HepG2 (cell line): ENCODE data around the gene SDR39U1.

Experiments used
- ATF2 ChIP-seq: sonication (generic); formaldehyde crosslinking; IDR thresholded peaks from 2 replicates; pipeline ENCODE4 v1.4.0; 2020; ENCODE audit warnings: missing genetic modification reagents
- CTCF ChIP-seq: sonication (generic); formaldehyde crosslinking; IDR thresholded peaks from 2 replicates; pipeline ENCODE4 v1.5.0; 2020; ENCODE audit warnings: mild to moderate bottlenecking, missing genetic modification reagents, moderate library complexity
- ELF4 ChIP-seq: sonication (generic); formaldehyde crosslinking; IDR thresholded peaks from 2 replicates; pipeline ENCODE4 v1.5.0; 2020; ENCODE audit warnings: missing genetic modification reagents, mild to moderate bottlenecking, moderate library complexity, borderline replicate concordance
- EZH2 ChIP-seq: conservative IDR thresholded peaks from 2 replicates; pipeline ENCODE4 v1.6.1; 2012; ENCODE audit warnings: mild to moderate bottlenecking, low read depth, low read length, moderate library complexity
- FOXA1 ChIP-seq, 2 experiments: fragments of 450-650 bp in 1 of 2; sonication (generic) in 1 of 2; formaldehyde crosslinking in 1 of 2; IDR thresholded peaks; 2 replicates each; pipeline versions ENCODE4 v1.4.0 to v1.6.1; 2016 to 2020; ENCODE audit warnings: missing genetic modification reagents in 1 of 2
- IRF9 ChIP-seq: sonication (generic); formaldehyde crosslinking; IDR thresholded peaks from 2 replicates; pipeline ENCODE4 v1.8.0; 2022; ENCODE audit warnings: missing genetic modification reagents, mild to moderate bottlenecking, borderline replicate concordance
- MYC ChIP-seq: sonication (generic); formaldehyde crosslinking; IDR thresholded peaks from 2 replicates; pipeline ENCODE4 v1.9.0; 2021; ENCODE audit warnings: missing genetic modification reagents, borderline replicate concordance
- PAX8 ChIP-seq: sonication (generic); formaldehyde crosslinking; IDR thresholded peaks from 2 replicates; pipeline ENCODE4 v1.8.0; 2022; ENCODE audit warnings: mild to moderate bottlenecking, missing genetic modification reagents, borderline replicate concordance
- POLR2A ChIP-seq, 2 experiments: IDR thresholded peaks; 2 replicates each; pipeline ENCODE4 v1.6.1; 2011; ENCODE audit warnings: low read depth in 2 of 2, low read length in 2 of 2, mild to moderate bottlenecking in 1 of 2, moderate library complexity in 1 of 2; ENCODE audit not compliant: insufficient read depth in 1 of 2
- XBP1 ChIP-seq: sonication (generic); formaldehyde crosslinking; IDR thresholded peaks from 2 replicates; pipeline ENCODE4 v1.5.0; 2020; ENCODE audit warnings: missing genetic modification reagents
- ZBTB14 ChIP-seq: sonication (generic); formaldehyde crosslinking; IDR thresholded peaks from 2 replicates; pipeline ENCODE4 v1.4.0; 2020; ENCODE audit warnings: missing genetic modification reagents
- ZNF318 ChIP-seq: sonication (generic); formaldehyde crosslinking; IDR thresholded peaks from 2 replicates; pipeline ENCODE4 v1.4.0; 2020; ENCODE audit warnings: mild to moderate bottlenecking, missing genetic modification reagents

- TF ChIP-seq XBP1 (no peak), ZNF318 (CRISPR knock-in tag) (no peak; the same call in 1 of the 2 replicates), ATF2 (CRISPR knock-in tag) (no peak), POLR2A (IDR thresholded peaks at IDR 0.05; ENCODE audit: insufficient read depth in 1 of 2, low read depth in 2 of 2, low read length in 2 of 2) (no peak), IRF9 (CRISPR knock-in tag) (no peak), MYC (CRISPR knock-in tag) (no peak), PAX8 (CRISPR knock-in tag) (no peak), EZH2 (no peak), ELF4 (CRISPR knock-in tag) (no peak), FOXA1 (IDR thresholded peaks at IDR 0.05) (no peak), FOXA1 (CRISPR knock-in tag; IDR thresholded peaks at IDR 0.05) (peak; percentile 61), CTCF (CRISPR knock-in tag) (no peak), ZBTB14 (CRISPR knock-in tag) (no peak)
Measured at GRCh38 chr14:24430143-24430681, 12.4 kb downstream of the SDR39U1 start.
